ENCODE measurements around the gene ZNF283.
"Not testable (repeated sequence)": the region's sequence is repeated elsewhere in the genome, so short reads cannot be mapped to it uniquely, and the experiment has no call there.

Gene ZNF283

GRCh38 chr19:43802216-43802951 lies 24.7 kb upstream of the ZNF283 start, which contains the start of gene LYPD5:
Gene LYPD5, minus strand, starts transcription at chr19:43802447. Its CDS starts 67 bp downstream, at chr19:43802380.
- no peak within 1 kb of the TSS for H3K4me3 ChIP-seq (ENCODE audit: extremely low read depth, insufficient read depth, low read length, poor library complexity, severe bottlenecking)
- no peaks in the 10 kb centered on the region for H3K9me3 ChIP-seq (ENCODE audit: control insufficient read depth, low read length)
- WGBS, 2 experiments (ENCODE audit: insufficient coverage in 2 of 2): 62 to 66% methylated on average over 7 to 8 of the region's 12 CpGs
- no peaks in the 10 kb centered on the region for H3K36me3 ChIP-seq (ENCODE audit: control insufficient read depth, insufficient read depth, low read length)
- H3K27ac ChIP-seq (ENCODE audit: low read depth, low read length, severe bottlenecking): no peak within 1 kb of the TSS
- H3K4me1 ChIP-seq (ENCODE audit: control insufficient read depth, insufficient read depth, low read length, poor library complexity, severe bottlenecking): peaks cover 6% of the 10 kb centered on the region

- Histone ChIP-seq H3K27ac (ENCODE audit: low read depth, low read length, severe bottlenecking) (no peak overlapping the region), H3K9me3 (ENCODE audit: control insufficient read depth, low read length) (no peaks in the 10 kb centered on the region), H3K4me3 (ENCODE audit: extremely low read depth, insufficient read depth, low read length, poor library complexity, severe bottlenecking) (no peak overlapping the region), H3K4me1 (ENCODE audit: control insufficient read depth, insufficient read depth, low read length, poor library complexity, severe bottlenecking) (no peaks in the 10 kb centered on the region), H3K36me3 (ENCODE audit: control insufficient read depth, insufficient read depth, low read length) (no peaks in the 10 kb centered on the region)
- 47% methylated on average over 2 of the region's 2 CpGs; no CpG with 5 or more reads in 1 of the 2 experiments for WGBS, 2 experiments (ENCODE audit: insufficient coverage in 2 of 2)
Measured at GRCh38 chr19:43804432-43804831, 22.7 kb upstream of the ZNF283 start.

- 57 to 100% methylated on average over 1 of the region's 7 CpGs for WGBS, 2 experiments (ENCODE audit: insufficient coverage in 2 of 2)
- H3K4me3 ChIP-seq (ENCODE audit: extremely low read depth, insufficient read depth, low read length, poor library complexity, severe bottlenecking); H3K9me3 ChIP-seq (ENCODE audit: control insufficient read depth, low read length): not testable (repeated sequence)
Measured at GRCh38 chr19:43806401-43806800, 20.7 kb upstream of the ZNF283 start.

GRCh38 chr19:43806848-43807247 lies 20.3 kb upstream of the ZNF283 start:
- H3K4me1 ChIP-seq (ENCODE audit: control insufficient read depth, insufficient read depth, low read length, poor library complexity, severe bottlenecking): no peaks in the 10 kb centered on the region
- H3K4me3 ChIP-seq (ENCODE audit: extremely low read depth, insufficient read depth, low read length, poor library complexity, severe bottlenecking): no peak overlapping the region
- WGBS, 2 experiments (ENCODE audit: insufficient coverage in 2 of 2): 100% methylated on average over 1 of the region's 5 CpGs; no CpG with 5 or more reads in 1 of the 2 experiments
- H3K9me3 ChIP-seq (ENCODE audit: control insufficient read depth, low read length): no peaks in the 10 kb centered on the region
- H3K27ac ChIP-seq (ENCODE audit: low read depth, low read length, severe bottlenecking): no peak overlapping the region
- H3K36me3 ChIP-seq (ENCODE audit: control insufficient read depth, insufficient read depth, low read length): no peaks in the 10 kb centered on the region

More at GRCh38 chr19:43806401-43806800, 20.7 kb upstream of the ZNF283 start:
- H3K27ac ChIP-seq (ENCODE audit: low read depth, low read length, severe bottlenecking); H3K36me3 ChIP-seq (ENCODE audit: control insufficient read depth, insufficient read depth, low read length); H3K4me1 ChIP-seq (ENCODE audit: control insufficient read depth, insufficient read depth, low read length, poor library complexity, severe bottlenecking): not testable (repeated sequence)

GRCh38 chr19:43807651-43808050 lies 19.5 kb upstream of the ZNF283 start:
- H3K4me3 ChIP-seq (ENCODE audit: extremely low read depth, insufficient read depth, low read length, poor library complexity, severe bottlenecking): no peak overlapping the region

GRCh38 chr19:43809762-43810696 lies 17.1 kb upstream of the ZNF283 start:
- Histone ChIP-seq H3K9me3 (ENCODE audit: control insufficient read depth, low read length) (no peaks in the 10 kb centered on the region), H3K36me3 (ENCODE audit: control insufficient read depth, insufficient read depth, low read length) (no peaks in the 10 kb centered on the region), H3K27ac (ENCODE audit: low read depth, low read length, severe bottlenecking) (no peak overlapping the region), H3K4me1 (ENCODE audit: control insufficient read depth, insufficient read depth, low read length, poor library complexity, severe bottlenecking) (no peaks in the 10 kb centered on the region), H3K4me3 (ENCODE audit: extremely low read depth, insufficient read depth, low read length, poor library complexity, severe bottlenecking) (no peak overlapping the region)
- 54 to 76% methylated on average over 2 to 4 of the region's 8 CpGs for WGBS, 2 experiments (ENCODE audit: insufficient coverage in 2 of 2)

More at GRCh38 chr19:43807651-43808050, 19.5 kb upstream of the ZNF283 start:
- no peaks in the 10 kb centered on the region for H3K4me1 ChIP-seq (ENCODE audit: control insufficient read depth, insufficient read depth, low read length, poor library complexity, severe bottlenecking)
- H3K27ac ChIP-seq (ENCODE audit: low read depth, low read length, severe bottlenecking): no peak overlapping the region
- no peaks in the 10 kb centered on the region for H3K36me3 ChIP-seq (ENCODE audit: control insufficient read depth, insufficient read depth, low read length)
- no peaks in the 10 kb centered on the region for H3K9me3 ChIP-seq (ENCODE audit: control insufficient read depth, low read length)

GRCh38 chr19:43811837-43812236 lies 15.3 kb upstream of the ZNF283 start:
- 60% methylated on average over 1 of the region's 1 CpG; no CpG with 5 or more reads in 1 of the 2 experiments for WGBS, 2 experiments (ENCODE audit: insufficient coverage in 2 of 2)
- Histone ChIP-seq H3K4me1 (ENCODE audit: control insufficient read depth, insufficient read depth, low read length, poor library complexity, severe bottlenecking) (no peaks in the 10 kb centered on the region), H3K27ac (ENCODE audit: low read depth, low read length, severe bottlenecking) (no peak overlapping the region), H3K9me3 (ENCODE audit: control insufficient read depth, low read length) (no peaks in the 10 kb centered on the region), H3K4me3 (ENCODE audit: extremely low read depth, insufficient read depth, low read length, poor library complexity, severe bottlenecking) (no peak overlapping the region), H3K36me3 (ENCODE audit: control insufficient read depth, insufficient read depth, low read length) (no peaks in the 10 kb centered on the region)

- WGBS, 2 experiments (ENCODE audit: insufficient coverage in 2 of 2): no CpG with 5 or more reads among the region's 1 CpG
- Histone ChIP-seq H3K4me3 (ENCODE audit: extremely low read depth, insufficient read depth, low read length, poor library complexity, severe bottlenecking) (no peak overlapping the region), H3K9me3 (ENCODE audit: control insufficient read depth, low read length) (no peaks in the 10 kb centered on the region), H3K27ac (ENCODE audit: low read depth, low read length, severe bottlenecking) (no peak overlapping the region), H3K36me3 (ENCODE audit: control insufficient read depth, insufficient read depth, low read length) (no peaks in the 10 kb centered on the region), H3K4me1 (ENCODE audit: control insufficient read depth, insufficient read depth, low read length, poor library complexity, severe bottlenecking) (no peaks in the 10 kb centered on the region)
Measured at GRCh38 chr19:43812259-43812658, 14.9 kb upstream of the ZNF283 start.

GRCh38 chr19:43812688-43813087 lies 14.4 kb upstream of the ZNF283 start:
- WGBS, 2 experiments (ENCODE audit: insufficient coverage in 2 of 2): 78 to 87% methylated on average over 4 of the region's 6 CpGs
- Histone ChIP-seq H3K36me3 (ENCODE audit: control insufficient read depth, insufficient read depth, low read length) (no peaks in the 10 kb centered on the region), H3K4me1 (ENCODE audit: control insufficient read depth, insufficient read depth, low read length, poor library complexity, severe bottlenecking) (no peaks in the 10 kb centered on the region), H3K4me3 (ENCODE audit: extremely low read depth, insufficient read depth, low read length, poor library complexity, severe bottlenecking) (no peak overlapping the region), H3K9me3 (ENCODE audit: control insufficient read depth, low read length) (no peaks in the 10 kb centered on the region), H3K27ac (ENCODE audit: low read depth, low read length, severe bottlenecking) (no peak overlapping the region)

- Histone ChIP-seq H3K4me1 (ENCODE audit: control insufficient read depth, insufficient read depth, low read length, poor library complexity, severe bottlenecking) (no peaks in the 10 kb centered on the region), H3K9me3 (ENCODE audit: control insufficient read depth, low read length) (no peaks in the 10 kb centered on the region), H3K4me3 (ENCODE audit: extremely low read depth, insufficient read depth, low read length, poor library complexity, severe bottlenecking) (no peak overlapping the region), H3K27ac (ENCODE audit: low read depth, low read length, severe bottlenecking) (no peak overlapping the region), H3K36me3 (ENCODE audit: control insufficient read depth, insufficient read depth, low read length) (no peaks in the 10 kb centered on the region)
- 80 to 89% methylated on average over 3 to 4 of the region's 5 CpGs for WGBS, 2 experiments (ENCODE audit: insufficient coverage in 2 of 2)
Measured at GRCh38 chr19:43814663-43815352, 12.3 kb upstream of the ZNF283 start.
